ENCODE measurements around the gene GLIPR1L1.
"Not testable (repeated sequence)": the region's sequence is repeated elsewhere in the genome, so short reads cannot be mapped to it uniquely, and the experiment has no call there.

The GLIPR1L1 gene, protein sequence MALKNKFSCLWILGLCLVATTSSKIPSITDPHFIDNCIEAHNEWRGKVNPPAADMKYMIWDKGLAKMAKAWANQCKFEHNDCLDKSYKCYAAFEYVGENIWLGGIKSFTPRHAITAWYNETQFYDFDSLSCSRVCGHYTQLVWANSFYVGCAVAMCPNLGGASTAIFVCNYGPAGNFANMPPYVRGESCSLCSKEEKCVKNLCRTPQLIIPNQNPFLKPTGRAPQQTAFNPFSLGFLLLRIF

DNA sequence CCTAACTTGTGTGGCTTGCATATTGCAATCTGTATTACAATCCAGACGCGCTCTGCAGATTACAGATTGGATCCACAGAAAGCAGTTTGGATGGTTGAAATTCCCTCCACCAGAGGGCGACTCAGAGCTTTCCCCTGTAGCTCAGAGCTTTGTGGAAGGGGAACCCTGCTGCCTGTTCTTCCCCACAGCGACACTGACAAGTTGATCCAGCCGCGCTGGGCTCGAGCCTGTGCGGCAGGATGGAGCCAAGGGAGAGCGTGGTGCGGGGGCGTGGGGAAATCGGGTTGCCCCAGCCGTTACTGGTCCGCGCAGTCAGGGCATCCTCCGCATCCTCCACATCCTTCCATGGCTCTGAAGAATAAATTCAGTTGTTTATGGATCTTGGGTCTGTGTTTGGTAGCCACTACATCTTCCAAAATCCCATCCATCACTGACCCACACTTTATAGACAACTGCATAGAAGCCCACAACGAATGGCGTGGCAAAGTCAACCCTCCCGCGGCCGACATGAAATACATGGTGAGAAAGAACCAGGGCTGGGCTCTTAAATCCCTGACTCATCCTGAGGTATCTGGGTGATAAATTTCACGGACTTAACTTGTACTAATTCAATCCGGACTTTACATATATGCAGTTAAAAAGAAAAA, at the start of gene GLIPR1L1:
Gene GLIPR1L1 (plus strand): TSS at position 287 of the 647 bp plus-strand sequence. CDS start 59 bp downstream, at position 346.
- peak; percentile 90 for FAIRE-seq

DNA sequence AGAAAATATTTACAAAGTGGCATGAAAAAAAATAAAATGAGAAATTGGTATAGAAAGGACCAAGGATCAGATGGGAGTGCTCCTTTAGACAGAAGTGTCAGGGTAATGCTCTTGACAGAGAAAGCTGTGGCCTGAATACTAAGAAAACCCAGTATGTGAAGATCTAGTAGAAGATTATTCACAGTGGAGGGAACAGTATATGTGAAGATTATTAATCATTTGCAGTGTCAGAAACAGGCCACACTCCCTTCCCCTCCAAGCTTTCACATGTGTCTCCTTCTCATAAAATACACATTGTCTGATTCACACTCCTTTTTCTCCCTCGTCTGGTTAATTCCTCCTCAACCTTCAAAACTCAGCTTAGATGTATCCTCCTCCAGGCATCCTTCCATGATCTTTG, 45.6 kb upstream of the GLIPR1L1 start:
- no peak for FAIRE-seq

DNA sequence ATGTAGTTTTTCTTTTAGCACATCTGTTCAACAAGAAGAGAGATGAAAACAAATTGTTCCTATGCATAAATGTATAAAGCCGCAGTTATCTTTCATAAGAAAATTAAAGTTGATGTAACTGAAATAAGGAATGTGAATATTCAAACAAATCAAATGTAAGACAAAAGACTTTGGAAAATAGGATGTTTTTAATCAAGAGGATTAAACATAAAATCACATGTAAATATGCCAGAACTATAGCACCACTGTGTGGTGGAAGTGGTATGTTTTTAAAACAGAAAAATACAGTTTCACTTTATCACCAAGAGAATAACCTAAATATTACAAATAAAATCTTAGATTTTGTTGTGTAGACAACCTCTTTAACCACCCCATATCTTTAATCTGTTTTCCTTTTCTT, 44.7 kb upstream of the GLIPR1L1 start:
- FAIRE-seq, result peak; percentile 91

DNA sequence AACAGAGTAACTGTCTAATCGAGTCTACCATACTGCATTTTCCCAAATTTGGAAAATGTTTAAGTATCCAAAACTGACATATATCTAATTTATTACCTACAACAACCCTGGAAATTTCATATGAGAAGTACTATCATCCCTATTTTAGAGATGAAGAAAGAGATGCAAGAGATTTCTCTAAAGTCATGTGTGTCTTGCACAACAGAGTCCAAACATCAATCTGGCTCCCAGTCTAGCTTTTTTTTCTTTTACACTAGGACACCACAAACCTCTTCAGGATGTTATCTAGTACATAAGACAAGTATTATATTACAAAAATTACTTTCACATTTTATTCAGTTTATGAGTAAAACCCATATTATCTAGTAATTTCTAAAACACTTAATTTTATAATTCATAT, 43.5 kb upstream of the GLIPR1L1 start:
- peak; percentile 70 for FAIRE-seq

DNA sequence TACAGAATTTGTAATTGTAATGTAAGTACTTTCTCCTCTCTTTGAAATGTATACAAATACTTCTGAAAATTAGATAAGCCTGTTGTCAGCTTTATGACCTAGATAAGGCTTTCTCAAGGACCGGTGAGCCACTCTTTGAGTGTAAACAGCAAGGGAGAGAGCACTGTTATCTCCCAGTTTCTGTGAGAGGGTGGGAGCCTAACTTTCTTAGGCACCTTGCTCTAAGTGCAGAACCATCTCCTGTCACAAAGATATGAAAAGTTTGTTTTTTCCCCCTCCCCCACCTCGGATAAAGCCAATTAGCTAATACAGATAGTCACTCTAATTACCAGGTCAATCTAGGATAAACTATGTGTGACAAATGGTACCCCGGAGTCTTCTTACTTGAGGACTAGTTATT, 40.1 kb upstream of the GLIPR1L1 start:
- no peak for FAIRE-seq

DNA sequence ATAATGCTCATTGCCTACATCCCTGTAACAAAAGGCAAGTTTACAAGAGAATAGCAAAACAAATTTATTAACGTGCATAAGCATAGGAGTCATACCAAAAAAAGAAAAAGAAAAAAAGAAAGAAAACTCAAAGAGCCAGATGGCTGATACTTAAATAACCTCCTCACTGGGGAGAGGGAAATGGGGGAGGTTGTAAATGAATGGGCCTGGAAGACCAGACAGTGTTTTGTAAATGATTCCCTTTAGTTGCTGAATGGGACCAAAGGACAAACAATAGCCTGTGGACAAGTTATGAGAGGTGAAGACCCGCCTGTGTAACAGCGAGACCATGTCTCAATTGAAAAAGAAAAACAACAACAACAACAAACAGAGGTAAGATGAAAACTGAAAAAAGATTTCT, 39.7 kb upstream of the GLIPR1L1 start:
- FAIRE-seq, result no peak

DNA sequence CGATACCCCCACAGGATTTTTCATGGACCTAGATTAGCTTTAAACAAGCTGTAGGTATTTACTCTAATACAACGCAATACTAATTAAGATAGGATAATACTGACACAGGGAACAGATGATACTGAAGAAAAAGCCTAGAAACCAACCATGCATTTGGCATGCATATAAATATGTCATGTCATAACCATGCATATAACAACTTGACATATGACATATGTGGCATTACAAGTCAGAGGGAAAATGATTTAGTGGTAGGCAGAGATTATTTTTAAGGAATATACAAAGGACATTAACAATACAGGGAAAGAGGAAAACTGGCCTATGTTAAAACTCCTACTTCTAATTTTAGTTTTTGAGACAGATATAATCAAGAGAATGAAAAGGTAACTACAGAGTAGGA, 32.2 kb upstream of the GLIPR1L1 start:
- FAIRE-seq, result no peak

DNA sequence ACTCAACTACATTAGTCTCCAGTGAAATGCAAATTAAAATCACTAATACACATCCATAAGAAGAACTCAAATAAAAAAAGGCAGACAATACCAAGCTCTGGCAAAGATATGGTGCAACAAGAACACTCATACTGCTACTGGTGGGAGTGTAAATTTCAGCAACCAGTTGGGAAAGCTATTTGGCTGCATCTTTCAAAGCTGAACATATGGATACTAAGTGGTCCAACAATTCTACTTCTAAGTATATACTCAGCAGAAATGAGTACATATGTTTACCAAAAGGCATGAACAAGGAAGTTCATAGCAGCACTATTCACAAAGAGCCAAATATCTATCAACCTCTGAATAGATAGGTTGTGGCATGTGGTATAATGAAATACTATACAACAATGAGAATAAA, 31.7 kb upstream of the GLIPR1L1 start:
- no peak for FAIRE-seq

DNA sequence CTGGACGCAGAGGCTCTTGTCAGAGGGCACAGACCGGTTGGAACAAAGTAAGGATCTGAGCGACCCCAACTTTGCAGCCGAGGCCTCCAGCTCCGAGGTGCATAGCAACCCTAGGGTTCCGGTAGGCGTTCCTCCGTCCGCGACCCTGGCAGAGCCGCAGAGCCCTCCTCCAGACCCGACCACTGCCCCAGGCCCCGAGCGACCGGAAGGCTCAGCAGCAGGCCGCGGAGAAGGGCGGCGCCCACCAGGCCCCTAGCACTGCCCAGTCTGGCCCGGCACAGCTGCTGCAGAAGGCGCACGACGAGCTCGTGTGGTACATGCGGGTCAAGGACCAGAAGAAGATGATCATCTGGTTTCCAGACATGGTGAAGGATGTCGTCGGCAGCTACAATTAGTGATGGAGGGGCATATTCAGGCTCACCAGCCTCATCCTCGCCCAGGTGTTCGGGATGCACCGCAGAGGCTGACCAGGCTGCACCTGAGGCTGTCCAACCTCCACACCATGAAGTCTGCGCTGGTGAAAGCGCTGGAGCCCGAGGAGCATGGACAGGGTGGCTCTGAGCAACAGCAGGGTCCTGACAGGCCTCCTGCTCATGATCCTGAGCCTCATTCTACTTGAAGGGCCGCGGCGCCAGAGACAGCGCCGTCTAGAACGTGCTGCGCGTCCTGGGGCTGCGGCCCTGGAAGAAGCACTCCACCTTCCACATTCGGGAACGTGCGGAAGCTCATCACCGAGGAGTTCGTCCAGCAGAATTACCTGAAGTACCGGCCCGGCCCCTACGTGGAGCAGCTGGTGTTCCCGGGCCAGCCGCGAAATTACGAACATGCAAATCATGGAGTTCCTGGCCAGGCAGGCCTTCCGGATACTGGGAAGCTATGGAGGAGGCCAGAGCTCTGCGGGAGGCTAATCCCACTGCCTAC, 28.8 kb upstream of the GLIPR1L1 start:
- no peak for FAIRE-seq

DNA sequence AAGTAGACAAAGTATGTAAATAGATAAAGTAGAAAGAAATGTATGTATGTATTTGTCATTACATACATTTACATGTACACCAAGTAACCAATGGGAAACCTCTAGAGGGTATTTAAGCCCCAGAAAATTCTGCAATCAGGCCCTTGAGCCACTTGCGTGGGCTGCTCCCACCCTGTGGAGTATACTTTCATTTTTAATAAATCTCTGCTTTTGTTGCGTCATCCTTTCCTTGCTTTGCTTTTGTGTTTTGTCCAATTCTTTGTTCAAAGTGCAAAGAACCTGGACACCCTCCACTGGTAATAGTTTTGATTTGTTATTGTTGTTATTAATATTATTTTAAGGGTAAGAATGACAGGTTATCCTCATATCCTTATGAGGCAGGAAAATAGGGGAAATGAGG, 26.2 kb upstream of the GLIPR1L1 start:
- FAIRE-seq, result no peak

DNA sequence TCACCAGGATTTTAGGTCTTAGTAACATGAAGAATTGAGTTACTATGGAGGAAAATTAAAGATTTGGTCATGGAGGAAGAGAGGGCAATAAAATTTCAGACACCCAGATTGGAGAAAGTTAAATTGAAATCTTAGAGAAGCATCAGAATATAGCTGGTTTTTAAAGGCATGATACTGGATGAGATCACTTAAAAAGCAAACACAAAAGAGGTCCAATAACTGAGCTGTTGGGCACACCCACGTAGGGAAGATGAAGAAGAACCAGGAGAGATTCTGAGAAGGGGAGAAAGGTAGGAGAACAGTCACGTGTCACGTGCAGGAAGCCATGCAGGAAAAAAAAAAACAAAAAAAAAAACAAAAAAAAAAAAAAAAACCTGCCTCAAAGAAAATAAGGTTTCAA, 23.1 kb upstream of the GLIPR1L1 start:
- no peak for FAIRE-seq

DNA sequence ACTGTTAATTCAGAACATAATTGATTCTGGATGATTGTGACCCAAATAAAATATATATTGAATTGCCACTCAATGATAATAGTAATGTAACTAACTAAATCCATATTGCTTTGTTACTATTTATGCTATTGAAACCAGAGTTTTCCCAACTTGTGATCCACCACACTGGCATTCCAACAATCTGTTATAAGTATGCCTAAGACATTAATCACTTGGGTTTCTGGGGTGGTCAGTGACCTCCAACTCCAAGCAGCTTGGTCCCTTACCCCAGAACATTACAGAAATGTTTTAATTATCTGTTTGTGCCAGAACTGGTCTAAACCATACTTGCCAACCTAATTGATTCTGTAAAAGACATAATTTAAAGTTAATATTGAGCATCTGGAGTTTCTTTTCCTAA, 19.0 kb upstream of the GLIPR1L1 start:
- FAIRE-seq, result peak; percentile 17

DNA sequence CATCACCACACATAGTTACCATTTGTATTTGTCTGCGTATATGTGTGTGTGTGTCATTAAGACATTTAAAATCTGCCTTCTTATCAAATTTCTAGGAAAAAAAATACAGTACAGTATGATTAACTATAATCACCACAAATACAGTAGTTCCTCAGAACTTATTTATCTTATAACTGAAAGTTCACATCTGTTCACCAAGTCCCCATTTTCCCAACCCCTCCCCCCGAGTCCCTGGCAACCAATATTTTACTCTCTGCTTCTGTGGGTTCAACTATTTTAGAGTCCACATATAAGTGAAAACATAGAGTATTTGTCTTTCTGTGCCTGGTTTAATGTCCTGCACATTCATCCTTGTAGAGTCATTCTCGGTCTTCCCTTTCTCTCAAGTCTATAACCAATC, 16.7 kb upstream of the GLIPR1L1 start:
- FAIRE-seq, result no peak

DNA sequence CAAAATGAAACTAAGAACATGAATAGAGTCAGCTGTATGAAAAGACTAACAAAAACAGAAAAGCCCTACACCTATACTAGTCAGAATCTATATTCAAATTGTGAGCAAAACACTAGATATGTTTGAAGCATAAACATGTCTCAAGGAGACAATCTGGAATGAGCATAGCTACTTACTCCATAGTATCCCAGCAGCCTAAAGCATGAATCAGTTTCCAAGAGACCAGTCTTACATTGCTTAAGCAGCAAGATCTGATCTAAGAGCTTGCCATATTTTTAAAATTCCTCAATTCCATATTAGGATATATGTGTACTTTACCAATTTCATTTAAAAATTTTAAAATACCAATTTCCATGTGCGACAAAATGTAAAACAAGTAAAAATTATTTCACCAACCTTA, 12.0 kb upstream of the GLIPR1L1 start:
- FAIRE-seq, result peak; percentile 58

DNA sequence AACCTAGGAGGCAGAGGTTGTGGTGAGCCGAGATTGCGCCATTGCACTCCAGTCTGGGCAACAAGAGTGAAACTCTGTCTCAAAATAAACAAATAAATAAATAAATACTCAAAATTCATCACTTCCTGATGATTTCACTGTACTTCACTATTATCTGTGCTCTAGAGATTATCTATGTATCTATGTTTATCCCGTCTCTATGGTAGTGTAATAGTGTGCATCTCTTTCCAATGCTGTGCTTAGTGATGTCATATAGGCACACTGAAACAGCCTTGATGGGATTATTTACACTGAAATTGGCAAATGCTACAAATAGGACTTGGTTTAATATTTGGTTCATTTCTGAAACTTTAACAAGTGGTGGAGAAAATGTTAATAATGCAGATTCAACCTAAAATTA, 10.8 kb upstream of the GLIPR1L1 start:
- no peak for FAIRE-seq

DNA sequence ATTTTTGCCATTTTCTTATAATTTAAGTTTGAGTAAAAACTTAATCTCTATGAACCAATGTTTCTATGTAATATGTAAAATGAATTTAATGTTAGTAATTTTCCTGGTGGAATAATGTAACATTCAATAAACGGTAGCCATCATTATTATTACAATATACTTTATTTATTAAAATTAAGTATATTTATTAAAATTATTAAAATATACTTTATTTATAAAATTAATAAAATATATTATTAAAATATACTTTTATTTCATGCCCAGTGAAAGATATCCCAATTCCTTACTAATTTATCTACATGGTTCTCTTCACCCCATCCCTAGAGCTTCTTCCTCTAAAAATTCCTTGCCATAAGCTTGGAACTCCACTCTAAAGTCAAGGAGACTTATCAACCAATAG, 6.8 kb upstream of the GLIPR1L1 start:
- no peak for FAIRE-seq

DNA sequence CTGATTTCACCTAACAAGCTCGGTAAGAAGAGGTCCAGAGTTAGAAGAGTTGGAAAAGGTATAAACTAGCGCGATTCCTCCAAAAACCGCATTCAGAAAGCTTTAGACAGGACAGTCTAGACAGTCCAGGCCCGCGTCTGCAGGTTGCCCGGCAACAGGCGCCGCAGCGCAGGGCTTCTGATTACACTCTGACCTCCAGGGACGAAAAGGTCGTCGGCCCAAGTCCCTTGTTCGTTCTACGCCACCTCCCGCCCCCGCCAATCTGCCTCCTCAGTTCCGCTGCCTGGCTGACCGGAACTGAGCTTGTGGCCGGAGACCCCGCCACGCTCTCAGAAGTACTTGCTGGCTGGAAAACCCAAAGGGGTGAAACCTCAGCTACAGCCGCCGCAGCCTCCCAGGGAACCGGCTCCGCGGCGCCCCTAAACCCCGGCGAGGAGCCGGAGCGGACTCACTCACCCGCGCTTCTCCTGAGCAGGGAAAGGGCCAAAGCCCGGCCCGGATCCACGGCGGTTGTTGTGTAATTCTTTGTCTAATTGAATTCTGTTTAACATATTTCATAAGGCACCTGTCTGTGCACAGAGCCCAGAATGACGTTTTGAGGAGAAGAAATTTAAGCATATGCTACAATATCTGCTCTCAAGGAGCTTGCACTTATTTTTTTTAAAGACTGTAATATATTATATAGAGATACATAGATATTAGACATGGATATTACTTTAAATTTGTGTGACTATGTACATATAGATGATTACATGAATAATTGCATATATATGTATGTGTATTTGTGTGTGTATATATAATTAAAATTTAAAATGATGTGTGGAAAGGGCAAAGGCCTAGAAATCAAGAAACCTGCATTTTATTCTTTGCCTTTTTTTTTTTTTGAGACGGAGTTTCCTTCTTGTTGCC, 4.3 kb upstream of the GLIPR1L1 start, which contains the start of gene CAPS2:
Gene CAPS2 (minus strand): TSS at position 407 of the 909 bp plus-strand sequence. CDS start 3,826 bp downstream, outside the sequence.
- no peak for FAIRE-seq

DNA sequence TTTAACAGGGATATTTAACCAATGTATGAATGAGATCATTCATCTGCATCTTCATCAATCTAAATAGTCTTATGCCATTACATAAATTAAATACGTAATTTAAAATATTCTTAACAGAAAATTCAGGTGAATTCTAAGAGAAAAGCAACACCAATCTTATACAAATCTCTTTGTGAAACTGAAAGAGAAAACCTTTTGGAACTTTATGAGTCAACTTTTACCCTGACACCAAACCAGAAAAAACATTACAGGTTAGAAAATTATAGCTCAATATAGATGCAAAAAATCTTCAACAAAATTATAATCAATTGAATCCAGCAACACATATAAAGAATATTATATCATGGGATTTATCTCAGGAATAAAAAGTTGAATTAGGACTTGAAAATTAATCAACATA, 3.4 kb downstream of the GLIPR1L1 start:
- no peak for FAIRE-seq

DNA sequence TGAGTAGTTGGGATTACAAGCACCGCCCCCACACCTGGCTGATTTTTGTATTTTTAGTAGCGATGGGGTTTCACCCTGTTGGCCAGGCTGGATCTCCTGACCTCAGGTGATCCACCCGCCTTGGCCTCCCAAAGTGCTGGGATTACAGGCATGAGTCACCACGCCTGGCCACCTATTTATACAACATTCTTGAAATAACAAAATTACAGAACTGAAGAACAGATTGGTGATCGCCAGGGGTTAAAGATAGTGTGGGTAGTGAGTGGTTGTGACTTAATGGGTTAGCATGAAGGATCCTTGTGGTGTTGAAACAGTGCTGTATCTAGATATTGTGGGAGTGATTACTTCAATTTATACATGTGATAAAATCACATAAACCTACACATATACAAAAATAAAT, 7.4 kb downstream of the GLIPR1L1 start:
- no peak for FAIRE-seq

DNA sequence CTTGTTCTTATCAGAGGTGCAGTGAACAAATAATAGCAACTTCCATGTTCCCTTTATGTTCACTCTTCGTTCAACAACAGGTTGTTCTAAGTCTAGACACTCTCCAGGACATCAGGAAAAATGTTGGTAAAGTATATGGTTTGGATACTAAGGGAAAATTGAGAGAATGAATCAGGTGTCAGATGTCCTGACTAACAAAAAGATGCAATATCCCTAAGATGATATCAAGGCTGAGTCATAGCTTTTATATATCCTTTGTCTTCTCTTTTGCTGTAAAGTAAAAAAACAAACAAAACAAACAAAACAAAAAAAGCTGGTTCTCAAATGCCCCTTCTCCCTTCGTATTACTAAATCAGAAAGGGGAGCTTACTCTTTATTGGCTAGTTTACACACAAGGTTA, 11.1 kb downstream of the GLIPR1L1 start:
- no peak for FAIRE-seq

DNA sequence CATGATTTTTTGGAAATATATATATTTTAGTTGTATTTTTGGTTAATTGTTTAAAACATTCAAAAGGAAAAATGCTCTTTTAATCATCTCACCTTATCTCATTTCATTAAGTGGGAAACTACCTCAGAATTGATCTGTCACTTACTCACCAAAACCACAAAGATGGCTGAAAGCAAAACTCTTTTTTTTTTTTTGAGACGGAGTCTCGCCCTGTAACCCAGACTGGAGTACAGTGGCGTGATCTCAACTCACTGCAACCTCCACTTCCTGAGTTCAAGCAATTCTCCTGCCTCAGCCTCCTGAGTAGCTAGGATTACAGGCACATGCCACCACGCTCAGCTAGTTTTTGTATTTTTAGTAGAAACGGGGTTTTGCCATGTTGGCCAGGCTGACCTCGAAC, 11.7 kb downstream of the GLIPR1L1 start:
- FAIRE-seq, result not testable (repeated sequence)

DNA sequence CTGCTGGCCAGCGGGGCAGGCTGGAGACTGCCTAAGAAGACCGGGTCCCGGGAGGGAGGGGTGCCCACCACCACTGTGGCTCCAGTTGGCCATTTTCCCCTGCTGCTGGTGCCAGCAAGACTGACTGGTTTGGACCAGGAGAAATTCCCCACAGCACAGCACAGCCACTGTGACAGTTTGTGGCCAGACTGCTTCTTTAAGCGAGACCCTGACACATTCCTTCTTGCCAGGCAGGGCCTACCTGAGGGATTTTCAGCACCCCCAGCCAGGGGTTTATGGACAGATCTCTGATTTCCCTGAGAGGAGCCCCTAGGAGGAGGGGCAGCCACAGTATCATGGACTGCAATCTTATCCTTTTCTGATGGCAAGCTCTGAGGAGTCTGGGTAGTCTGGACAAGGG, 15.5 kb downstream of the GLIPR1L1 start:
- no peak for FAIRE-seq

DNA sequence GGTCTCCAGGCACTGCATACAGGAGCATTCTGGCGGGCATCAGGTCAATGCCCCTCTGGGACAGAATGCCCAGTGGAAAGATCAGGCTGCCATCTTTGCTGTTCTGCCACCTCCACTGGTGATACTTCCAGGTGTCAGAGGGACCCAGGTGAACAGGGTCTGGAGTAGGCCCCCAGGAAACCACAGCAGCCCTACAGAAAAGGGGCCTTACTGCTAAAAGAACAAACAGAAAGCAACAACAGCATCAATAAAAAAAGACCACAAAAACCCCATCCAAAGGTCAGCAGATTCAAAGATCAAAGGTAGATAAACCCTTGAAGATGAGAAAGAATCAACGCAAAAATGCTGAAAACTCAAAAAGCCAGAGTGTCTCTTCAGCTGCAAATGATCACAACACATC, 15.9 kb downstream of the GLIPR1L1 start:
- FAIRE-seq, result no peak
